ENCODE results near the gene TM9SF2. TPM values are rescaled to one million over a fixed set of nuclear protein-coding genes. Genes with fewer than 3 reads are reported as not detected.
A peak's percentile ranks its signal among the peaks of the same experiment; 100 is the strongest.

TM9SF2 gene
- total RNA-seq, 1 experiment from 2014 or later: 229 TPM

DNA sequence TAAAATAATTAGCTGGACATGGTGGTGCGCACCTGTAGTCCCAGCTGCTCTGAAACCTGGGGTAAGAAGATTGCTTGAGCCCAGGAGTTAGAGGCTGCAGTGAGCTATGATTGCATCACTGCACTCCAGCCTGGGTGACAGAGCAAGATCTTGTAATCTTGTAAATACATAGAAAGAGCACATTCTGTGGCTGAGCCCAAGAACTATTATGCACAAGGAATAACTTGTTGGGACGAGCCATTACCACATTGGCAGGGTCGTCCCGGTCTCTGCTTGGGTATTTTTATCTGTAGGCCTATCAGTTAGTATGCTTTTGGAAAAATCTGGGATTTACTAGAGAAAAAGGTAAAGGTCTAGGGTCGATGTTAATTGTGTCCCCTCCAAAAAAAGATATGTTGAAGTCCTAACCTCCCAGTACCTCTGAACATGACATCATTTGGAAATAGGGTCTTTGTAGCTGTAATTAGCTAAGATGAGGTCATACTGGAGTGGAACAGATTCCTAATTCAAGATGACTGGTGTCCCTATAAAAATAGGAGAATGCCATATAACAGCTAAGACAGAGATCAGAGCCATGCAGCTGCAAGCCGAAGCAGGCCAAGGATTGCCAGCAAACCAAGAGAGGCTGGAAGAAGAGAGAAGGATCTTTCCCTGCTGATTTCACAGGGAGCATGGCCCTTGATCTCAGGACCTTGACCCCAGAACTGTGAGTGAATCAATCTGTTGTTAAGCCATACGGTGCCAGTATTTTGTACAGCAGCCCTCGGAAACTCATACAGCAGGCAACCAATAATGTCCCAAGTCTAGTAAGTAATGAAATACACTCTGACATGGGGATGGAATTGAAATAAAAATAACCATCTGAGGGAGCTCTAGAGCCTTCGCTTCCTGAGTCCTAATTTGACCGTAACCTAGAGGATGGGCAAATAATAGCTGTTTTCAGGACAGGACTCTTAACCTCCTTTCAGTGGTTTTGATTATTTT lies 77.0 kb downstream of the TM9SF2 start:
- no peak for DNase-seq (ENCODE audit: low spot score)

DNA sequence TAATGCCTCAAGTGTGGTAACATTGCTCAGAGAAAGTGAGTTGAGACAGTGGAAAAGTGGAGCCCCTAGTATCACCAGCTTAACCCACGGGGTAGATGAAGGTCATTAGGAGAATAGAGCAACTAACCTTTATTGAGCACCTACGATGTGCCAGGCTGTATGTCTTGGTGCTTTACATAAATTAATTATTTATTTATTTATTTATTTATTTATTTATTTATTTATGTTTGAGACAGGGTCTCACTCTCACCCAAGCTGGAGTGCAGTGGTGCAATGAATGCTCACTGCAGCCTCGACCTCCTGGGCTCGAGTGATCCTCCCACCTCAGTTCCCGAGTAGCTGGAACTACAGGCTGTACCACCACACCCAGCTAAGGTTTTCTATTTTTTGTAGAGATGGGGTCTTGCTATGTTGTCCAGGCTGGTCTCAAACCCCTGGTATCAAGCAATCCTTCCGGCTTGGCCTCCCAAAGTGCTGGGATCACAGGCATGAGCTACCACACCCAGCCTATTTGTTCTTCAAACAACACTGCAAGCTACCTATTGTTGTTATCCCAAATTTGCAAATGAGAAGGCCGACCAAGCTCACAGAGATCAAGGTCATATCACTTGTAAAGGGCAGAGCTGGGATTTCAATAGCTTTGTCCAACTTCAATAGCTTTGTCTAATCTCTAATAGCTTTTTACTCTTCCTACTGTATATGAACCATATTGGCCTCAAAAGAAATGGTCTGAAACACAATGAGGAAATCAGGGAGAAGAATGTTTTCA lies 79.4 kb downstream of the TM9SF2 start:
- DNase-seq (ENCODE audit: low spot score): no peak

DNA sequence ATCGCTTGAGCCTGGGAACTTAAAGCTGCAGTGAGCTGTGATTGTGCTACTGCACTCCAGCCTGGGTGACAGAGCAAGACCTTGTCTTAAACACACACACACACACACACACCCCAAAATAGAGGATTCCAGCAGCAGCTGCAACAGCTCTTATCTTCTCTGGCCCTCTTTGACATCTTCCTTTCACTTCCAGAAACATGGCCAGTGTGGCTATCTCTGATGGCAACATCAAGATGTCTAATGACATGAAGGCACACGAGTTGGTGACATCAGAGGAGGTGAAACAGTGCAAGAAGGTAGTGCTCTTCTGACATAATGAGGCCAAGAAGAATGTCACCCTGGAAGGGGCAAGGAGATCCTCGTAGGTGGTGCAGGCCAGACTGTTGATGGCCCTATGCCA lies 81.2 kb downstream of the TM9SF2 start:
- DNase-seq (ENCODE audit: low spot score): no peak

DNA sequence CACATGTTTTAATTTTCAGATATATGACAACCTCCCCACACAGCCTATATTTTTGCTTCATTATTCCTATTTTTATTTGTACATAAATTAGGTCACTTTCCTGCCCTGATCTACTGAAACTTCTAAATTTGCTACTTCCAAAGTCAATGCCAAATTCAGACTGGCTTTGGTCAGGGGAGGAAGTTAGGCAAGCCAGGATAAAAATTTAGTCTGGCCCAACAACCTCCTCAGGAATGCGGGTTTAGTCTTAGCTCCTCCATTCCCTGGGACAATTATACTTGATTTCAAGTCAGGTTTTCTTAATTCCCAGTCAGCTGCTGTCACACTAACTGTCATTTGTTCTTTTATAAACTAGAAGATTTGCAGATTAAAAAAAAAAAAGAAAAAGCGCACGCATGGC lies 84.3 kb downstream of the TM9SF2 start:
- no peak for DNase-seq (ENCODE audit: low spot score)

DNA sequence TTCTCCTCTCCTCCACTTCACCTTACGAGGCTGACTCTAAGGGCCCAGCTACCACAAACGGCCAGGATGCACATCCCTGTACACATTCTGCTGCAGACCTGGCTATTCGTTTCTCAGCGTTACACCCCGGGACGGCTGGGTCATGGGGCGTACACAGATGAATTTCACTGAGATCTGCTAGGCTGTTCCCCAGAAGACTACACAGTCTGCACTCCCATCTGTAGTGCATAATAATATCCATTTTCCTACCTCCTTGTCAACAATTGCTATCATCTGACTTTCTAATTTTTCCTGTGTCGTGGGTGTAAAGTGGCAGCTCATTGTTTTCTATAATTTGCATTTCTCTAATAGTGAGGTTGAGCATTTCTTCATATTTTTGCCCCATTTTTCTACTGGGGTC lies 85.7 kb downstream of the TM9SF2 start:
- DNase-seq (ENCODE audit: low spot score): no peak

DNA sequence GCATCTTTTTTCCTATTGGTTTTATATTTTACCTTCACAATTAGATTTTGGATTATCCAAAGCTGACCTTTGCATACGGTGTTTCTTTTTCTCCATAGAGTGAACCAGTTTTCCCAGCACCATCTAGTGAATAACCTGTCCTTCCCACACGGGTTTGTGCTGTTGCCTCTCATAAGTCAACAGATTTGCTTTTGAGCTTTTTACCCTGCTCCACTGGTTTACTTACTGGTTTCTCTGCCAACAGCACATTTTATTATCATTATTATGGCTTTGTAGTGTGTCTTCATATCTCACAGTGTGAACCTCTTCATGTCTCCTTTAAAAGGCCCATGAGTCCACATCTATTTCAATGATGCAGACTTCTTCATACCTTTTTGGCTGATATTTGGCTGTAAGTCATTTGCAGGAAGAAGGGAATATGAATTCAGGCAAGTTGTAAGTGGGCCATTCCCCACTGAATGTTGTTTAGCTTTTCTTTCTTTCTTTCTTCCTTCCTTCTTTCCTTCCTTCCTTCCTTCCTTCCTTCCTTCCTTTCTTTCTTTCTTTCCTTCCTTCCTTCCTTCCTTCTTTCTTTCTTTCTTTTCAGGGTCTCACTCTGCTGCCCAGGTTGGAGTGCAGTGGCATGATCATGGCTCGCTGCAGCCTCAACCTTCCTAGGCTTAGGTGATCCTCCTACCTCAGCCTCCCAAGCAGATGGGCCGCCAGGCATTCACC lies 86.8 kb downstream of the TM9SF2 start:
- DNase-seq (ENCODE audit: low spot score): no peak

DNA sequence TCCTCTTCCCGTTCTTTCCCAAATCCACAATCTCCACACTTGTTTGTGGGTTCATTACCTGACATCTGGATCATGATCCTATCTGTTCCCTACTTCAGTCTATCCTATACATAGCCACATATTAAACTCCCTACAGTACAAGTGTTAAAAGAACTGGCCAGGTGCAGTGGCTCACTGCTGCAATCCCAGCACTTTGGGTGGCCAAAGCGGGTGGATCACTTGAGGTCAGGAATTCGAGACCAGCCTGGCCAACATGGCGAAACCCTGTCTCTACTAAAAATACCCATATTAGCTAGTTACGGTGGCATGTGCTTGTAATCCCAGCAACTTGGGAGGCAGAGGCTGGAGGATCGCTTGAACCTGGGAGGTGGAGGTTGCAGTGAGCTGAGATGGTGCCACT lies 88.3 kb downstream of the TM9SF2 start:
- DNase-seq (ENCODE audit: low spot score): no peak

DNA sequence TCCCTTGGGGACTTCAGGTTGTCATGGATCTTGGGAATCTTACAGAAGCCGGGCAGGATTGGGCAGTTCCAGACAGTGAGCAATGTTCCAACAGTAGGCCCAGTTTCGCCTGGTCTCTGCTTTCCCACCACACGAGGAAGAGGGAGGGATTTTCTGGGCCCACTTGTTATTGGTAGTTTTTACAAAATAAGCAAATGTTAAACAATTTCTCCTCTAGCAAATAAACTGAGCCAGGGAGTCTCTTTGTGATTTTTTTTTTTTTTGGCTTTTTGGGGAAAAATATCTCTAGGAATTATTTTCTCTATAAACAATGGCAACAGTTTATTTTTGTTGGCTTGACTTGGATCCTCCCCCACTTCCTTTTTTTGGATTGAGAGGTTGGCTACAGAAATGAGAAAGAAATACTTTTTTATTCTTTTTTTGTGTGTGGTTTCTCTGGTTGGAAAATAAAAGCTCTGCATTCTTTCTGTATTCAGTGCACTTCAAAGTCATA lies 89.3 kb downstream of the TM9SF2 start:
- DNase-seq (ENCODE audit: low spot score): no peak

DNA sequence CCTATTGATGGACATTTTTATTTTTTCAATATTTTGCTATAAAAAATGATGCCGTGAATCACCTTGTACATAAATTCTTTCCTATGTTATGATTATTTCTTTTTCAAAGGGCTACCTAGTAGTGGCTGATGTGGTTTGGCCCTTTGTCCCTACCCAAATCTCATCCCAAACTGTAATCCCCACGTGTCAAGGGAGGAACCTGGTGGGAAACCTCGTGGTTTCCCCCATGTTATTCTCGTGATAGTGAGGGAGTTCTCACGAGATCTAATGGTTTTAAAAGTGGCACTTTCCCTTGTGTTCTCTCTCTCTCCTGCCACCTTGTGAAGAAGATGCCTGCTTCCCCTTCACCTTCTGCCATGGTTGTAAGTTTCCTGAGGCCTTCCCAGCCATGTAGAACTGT lies 94.9 kb downstream of the TM9SF2 start:
- no peak for DNase-seq (ENCODE audit: low spot score)

DNA sequence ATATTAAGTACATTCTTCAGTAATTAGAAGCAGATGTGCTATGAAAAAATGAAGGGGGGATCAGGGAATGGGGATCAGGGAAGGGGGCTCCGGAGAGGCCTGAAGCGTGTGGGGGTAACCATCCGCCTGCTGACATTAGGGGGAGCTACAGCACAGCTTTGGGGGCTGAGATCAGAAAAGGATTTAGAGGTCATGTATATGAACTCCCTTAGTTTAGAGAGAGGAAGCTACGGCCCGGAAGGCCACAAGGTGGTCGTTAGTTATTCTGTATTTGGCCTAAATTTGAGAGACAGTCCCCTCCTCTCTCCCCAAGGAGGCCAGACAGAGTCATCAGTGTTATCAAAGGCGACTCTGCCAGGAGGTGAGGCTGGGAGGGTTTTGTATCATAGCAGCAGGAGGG lies 99.0 kb downstream of the TM9SF2 start:
- no peak for DNase-seq (ENCODE audit: low spot score)

DNA sequence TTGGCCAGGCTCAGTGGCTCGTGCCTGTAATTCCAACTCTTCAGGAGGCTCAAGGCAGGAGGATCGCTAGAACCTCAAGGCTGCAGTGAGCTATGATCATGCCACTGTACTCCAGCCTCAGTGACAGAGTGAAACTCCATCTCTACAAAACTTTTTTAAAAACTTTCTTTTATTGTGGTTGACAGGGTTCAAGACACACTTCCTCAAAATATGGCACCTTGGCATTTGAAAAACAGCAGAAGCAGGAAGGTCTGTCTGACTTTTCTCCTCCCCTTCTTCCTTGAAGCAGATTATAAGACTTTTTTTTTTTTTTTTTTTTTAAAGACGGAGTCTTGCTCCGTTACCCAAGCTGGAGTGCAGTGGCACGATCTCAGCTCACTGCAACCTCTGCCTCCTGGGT lies 100.3 kb downstream of the TM9SF2 start:
- DNase-seq (ENCODE audit: low spot score): no peak

DNA sequence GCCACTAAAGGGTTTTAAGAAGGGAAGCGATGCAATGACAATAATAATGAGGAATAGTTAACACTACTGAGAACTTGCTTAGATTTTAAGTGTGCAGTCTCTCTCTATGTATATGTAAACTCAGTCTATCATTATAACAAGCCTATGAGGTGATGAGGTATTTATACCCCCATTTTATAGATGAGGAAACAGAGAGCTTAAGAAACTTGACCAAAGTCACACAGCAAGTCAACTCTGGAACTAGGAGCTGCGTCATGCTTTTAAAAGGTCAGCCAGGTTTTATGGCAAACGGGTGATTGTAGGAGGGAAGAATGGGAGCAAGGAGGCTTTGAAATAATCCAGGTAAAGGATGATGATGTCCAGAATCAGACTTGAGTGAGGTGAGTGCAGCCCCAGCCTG lies 103.4 kb downstream of the TM9SF2 start:
- no peak for DNase-seq (ENCODE audit: low spot score)

DNA sequence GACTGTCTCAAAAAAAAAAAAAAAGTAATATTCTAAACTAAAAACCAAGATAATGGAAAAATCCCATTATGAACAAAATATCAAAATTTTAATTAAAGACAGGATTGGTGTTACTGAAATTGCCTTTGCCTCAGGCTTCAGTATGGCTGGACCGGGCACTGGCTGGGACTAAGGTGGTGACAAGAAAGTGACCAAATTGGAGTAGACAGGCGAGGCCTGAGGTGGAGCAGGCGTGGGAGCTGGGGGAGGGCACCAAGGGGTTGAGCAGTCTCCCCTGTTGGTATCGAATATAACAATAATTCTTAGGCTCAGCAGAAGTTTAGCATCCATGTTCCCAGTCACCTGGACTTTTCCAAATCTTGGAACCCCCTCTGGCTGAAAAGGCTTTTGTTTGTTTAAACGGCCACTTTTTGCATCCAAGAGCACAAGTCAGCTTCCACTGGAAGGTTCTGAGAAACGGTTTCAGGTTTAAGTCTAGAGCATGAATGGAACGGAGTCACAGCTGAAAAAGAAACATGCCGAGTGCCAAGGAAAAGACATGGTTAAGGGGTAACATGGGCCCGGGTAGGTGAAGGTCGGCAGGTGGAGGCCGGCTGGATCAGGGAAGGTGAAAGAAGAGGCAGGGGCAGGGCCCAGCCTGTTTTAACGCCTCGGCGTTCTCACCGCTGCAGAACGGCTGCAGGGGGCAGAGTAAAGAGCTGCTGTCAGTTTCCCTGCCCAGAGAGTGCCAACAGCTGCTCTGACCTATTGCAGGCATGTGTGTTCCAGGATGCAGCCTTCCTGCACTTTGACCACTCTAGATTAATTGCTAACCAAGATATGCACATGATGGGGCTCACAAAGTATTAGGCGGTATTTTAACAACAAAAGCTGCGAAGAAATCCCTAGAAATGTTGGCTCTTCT lies 104.4 kb downstream of the TM9SF2 start:
- no peak for DNase-seq (ENCODE audit: low spot score)

DNA sequence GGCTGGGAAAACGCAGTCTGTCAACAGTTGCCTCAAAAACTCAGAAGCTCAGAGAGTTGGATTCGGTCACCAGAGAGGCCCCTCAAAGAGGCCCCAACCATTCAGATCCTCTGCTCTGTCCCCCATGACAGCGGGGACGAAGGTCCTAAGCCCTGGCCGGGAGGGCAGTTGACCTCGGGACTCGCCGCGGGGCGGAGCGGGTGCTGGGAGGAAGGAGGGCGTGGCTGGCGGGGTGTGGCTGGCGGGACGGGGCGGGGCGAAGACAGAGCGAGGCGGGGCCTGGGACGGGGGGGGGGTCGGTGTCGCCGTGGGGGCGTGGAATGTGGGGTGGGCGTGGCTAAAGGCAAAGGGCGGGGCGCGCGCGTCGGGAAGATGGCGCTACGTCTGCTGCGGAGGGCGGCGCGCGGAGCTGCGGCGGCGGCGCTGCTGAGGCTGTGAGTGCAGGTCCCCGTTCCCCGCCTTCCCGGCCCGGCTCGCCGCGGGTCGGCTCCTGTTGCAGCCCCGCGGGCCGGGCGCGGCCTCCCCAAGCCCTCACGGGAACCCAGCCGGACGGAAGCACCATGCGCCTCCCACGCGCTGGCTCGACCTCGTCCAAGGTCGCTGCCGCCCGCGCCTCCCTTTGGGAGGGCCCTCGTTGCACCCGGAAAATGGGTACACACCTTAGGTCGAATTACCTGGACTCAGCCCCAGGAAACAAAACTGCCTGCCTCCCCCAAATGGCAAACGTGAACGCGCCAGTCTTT lies 105.2 kb downstream of the TM9SF2 start, which contains the start of gene CLYBL:
Gene CLYBL, plus strand, starts transcription at position 367 of the 743 bp plus-strand sequence.
- peak; percentile 59 for DNase-seq (ENCODE audit: low spot score)

DNA sequence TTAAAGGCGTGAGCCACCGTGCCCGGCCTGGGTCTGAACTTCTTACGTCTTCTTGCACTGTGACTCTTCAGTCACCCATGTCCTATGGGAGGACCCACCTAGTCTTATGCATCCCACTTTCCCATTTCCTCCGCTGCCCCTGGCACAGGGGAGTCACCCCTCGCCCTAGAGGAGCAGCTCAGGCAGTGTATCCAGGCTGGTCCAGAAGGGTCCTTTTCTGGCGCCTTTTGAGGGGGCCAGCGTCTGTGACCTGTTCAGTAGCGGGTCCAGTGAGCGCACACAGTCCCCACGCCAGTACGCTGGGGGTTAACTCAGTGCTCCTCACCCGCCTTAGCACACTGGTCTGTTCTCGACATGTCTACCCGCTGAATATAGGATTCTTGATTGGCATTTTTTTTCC lies 107.1 kb downstream of the TM9SF2 start:
- DNase-seq (ENCODE audit: low spot score): no peak

DNA sequence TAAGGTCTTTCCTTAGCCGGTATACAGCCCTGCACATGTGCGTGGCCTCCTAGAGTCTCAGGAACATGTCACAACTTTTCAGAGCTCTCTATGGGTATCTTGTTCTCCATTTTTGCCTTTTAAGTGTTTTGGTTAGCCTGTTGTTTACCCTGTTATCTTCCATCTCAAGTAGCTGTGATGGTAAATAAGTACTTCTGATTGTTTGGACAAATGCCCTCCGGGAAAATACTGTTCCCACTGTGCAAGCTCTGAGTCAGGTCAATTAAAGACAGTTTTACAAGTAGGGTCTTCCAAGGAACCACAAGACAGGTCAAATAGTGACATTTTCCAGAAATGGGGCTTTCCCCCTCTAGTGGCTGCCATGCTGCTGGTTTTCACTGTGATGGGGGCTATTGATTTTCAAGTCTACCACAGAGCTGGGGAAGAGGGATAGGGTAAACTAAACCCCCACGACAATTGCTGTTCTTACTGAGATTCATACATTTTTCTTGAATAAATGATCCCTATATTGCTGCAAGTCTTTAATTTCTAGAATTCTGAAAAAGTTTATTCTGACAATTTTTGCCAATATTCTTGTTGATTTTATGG lies 109.5 kb downstream of the TM9SF2 start:
- DNase-seq (ENCODE audit: low spot score): no peak

All from A172 (cell line).